WTC11 (cell line): ENCODE measurements around the gene FABP3.

Experiments
- CTCF ChIP-seq: fragments of 200-600 bp; IDR thresholded peaks from 2 replicates; pipeline ENCODE4 v1.8.0; 2022; ENCODE audit warnings: antibody characterized with exemption
- E2F5 ChIP-seq: sonication (generic); formaldehyde crosslinking; IDR thresholded peaks from 2 replicates; pipeline ENCODE4 v1.8.1; 2022; ENCODE audit warnings: mild to moderate bottlenecking, moderate library complexity, missing genetic modification reagents
- NFE2L1 ChIP-seq: sonication (generic); formaldehyde crosslinking; IDR thresholded peaks from 2 replicates; pipeline ENCODE4 v1.8.1; 2023; ENCODE audit warnings: missing genetic modification reagents
- NFYB ChIP-seq: sonication (generic); formaldehyde crosslinking; conservative IDR thresholded peaks from 2 replicates; pipeline ENCODE4 v1.8.0; 2022; ENCODE audit warnings: low read depth, missing genetic modification reagents

GRCh38 chr1:31344503-31344902, 28.4 kb downstream of the FABP3 start:
- TF ChIP-seq CTCF (no peak), NFYB (CRISPR knock-in tag) (no peak), NFE2L1 (CRISPR knock-in tag) (no peak), E2F5 (no peak)
